GM21786 (cell line): ENCODE measurements around the gene SPINK6.

Source experiments
- ATAC-seq: cut with Tn5 transposase; IDR thresholded peaks from one replicate; pipeline ENCODE4 v1.9.1; 2021; ENCODE audit not compliant: unreplicated experiment

Gene SPINK6

DNA sequence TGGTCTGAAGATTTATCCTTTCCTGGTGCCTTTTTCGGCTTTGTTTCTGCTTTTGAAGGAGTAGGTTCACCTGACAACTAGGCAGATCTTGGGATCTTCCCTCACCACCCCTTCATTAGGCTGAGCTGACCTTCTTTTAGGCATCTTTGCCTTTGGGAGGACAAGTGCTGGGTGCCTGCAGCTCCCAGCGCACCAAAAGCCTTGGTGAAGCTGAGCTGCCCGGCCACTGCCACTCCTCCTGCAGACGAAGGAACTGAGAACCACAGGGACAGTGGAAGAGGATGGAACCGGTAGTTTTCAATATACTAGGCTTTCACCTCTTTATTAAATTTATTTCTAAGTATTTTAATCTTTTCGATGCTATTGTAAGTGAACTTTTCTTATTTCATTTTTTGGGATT, 18.7 kb downstream of the SPINK6 start:
- no peak for ATAC-seq

DNA sequence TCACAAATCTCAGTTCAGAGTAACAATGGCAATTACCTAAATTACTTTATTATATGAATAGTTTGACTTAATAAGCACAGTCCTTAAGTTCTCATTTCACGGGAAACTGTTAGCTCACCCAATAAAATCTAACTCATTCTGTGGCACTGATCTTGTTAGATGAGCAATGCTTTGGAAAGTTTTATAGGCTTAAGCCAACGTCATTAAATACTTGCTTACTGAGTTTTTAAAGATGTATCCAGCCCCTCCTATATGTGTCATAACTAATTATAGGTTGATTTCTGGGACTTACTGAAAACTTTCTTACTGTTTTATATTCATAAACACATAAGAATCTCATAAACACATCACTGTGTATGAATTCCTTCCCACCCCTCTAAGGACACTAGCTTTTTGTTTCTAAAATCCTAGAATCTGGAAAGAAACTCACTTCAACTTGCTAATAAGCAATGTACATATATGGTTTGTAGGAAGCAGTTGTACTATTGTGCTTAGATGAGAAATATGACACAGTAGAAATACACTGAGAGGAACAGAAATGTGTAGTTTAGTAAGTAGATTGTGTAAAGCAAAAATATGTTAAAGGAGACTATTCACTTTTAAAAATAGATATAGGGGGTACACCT, 21.4 kb downstream of the SPINK6 start:
- ATAC-seq, result no peak

DNA sequence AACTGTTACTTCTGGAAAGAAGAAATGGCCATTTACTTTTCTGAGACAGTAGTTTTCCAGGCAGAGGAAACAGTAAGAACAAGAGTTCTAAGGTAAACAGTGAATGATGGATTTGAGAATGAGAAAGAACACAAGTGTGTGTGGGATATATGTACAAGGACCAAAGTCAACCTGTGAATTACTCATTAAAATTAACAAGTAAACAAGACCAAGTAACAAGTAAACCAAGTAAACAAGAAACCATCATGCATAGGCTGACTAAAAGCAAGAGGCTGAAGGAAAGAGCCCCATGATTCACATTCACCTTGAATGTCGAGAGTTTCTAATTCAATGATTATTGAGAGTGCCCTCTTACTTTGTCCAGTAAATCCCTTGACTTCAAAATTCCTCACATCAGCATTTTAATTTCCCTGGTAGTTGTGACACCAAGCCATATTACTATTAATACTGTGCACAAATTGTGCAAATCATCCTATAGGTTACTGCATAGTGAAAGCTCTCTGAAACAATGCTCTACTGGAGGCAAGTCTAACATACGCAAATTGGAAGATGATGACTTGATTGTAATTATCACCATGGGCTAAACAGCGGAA, 25.6 kb downstream of the SPINK6 start:
- ATAC-seq, result no peak

GRCh38 chr5:148229840-148230239, 27.0 kb downstream of the SPINK6 start:
- no peak for ATAC-seq

- ATAC-seq, result no peak
Measured at GRCh38 chr5:148230240-148230639, 27.4 kb downstream of the SPINK6 start.

DNA sequence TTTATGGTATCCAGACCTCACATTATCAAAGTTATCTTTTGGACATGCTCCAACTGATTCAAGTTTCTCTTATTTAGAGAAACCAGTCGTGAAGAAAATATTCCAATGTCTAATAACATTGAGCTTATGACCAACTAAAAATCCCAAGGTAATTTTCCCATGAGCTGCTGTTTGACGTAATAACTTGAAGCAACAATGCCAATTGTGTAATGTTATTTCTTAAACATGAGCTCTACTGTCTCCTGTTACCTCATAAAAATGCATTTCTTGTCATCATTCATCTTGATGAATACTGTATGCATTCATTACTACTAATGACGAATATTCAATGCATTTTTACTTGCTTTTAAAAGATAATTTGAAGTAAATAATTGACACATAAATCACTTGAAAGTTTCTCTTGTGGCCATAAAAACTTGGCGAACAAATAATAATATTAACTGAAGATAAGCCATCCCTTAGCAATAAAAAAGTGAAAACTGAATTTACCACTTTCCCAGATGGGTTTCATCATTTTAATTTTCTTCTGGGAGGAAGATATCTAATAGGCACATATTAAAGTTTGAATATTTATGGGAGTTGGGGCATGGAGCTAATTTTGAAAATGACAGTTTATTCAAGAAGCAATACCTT, 35.1 kb downstream of the SPINK6 start:
- no peak for ATAC-seq

DNA sequence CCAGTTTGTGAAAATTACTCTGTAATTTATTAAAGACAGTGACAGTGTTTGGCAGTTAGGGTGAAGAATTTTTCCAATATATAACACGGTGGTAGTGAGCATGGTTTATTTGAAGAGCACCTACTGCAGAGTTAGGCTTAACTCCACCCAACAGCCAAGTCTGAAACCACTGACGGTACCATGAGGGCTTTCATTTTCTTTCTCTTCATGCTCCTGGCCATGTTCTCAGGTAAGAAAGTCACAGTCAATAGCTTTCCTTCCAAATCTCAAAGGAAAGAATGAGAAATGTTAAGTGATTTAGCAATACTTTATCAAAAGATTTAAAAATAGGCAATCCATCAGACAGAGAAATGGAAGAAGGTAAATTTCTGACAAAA, 35.6 kb downstream of the SPINK6 start, which contains the start of gene MARCOL:
Gene MARCOL (plus strand): TSS at position 108 of the 377 bp plus-strand sequence. CDS start 73 bp downstream, at position 181.
- ATAC-seq, result no peak

GRCh38 chr5:148248894-148249293, 46.1 kb downstream of the SPINK6 start:
- ATAC-seq, result no peak

GRCh38 chr5:148255456-148255855, 52.6 kb downstream of the SPINK6 start:
- ATAC-seq, result no peak

DNA sequence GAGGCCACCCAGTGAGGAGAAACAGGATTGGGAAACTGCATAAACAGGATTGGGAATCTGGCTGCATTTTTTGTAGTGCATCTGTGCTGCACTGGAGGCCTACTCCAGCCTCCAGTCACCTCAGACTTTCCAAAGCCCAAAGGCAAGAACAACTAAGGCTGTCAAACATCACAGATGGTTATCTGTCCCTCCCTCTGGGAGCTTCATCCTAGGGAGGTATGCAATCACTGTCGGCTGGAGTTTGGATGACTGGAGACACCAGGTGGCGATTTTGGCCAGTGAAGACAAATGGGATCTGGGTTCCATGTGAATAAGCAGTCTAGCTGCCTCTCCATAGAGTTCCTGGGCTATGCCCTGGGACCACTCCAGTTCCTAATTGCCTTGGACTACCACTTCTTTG, 56.4 kb downstream of the SPINK6 start:
- ATAC-seq, result no peak

DNA sequence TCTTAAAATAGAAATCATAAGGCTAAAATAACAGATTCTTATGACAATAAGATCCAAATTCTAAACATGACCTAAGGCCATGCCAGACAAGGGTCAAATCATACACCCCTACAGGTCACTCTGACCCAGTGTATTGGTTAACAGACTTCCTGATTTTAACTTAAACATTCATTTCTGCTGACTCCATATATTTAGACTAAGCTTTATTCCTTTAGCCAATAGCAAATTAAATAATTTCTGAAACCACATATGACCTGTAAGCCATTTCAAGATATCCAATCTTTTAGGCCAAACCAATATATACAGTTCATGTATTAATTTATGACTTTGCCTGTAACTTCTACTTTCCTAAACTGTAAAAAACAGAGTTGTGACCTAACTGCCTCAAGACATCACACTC, 58.4 kb downstream of the SPINK6 start:
- no peak for ATAC-seq
